Keratinocyte (primary cell): ENCODE measurements around the gene SOX18. TPM values are rescaled to one million over a fixed set of nuclear protein-coding genes. Genes with fewer than 3 reads are reported as not detected.

Experiments
- DNase-seq: peaks from one replicate; pipeline ENCODE4 v3.0.0-alpha.2; 2011; ENCODE audit warnings: low read depth, missing footprints, low spot score
- FAIRE-seq: peaks from 2 replicates; lab custom pipeline; 2011; peaks lifted over from hg19 to GRCh38; lab: Jason Lieb, UNC
- H2AFZ ChIP-seq: 2 replicates; pipeline ENCODE4 v1.6.0; 2012; ENCODE audit warnings: low read length, control low read depth, inconsistent platforms; ENCODE audit not compliant: control insufficient read depth
- H3K27ac ChIP-seq: 2 replicates; pipeline ENCODE4 v1.5.1; 2011; ENCODE audit warnings: low read length; ENCODE audit not compliant: control insufficient read depth, insufficient read depth
- H3K27me3 ChIP-seq: 3 replicates; pipeline ENCODE4 v1.6.0; 2011; ENCODE audit warnings: low read length; ENCODE audit not compliant: control insufficient read depth, insufficient read depth; ENCODE audit errors: extremely low read depth
- H3K36me3 ChIP-seq, 2 experiments: 2 replicates in 1 of 2; 3 replicates in 1 of 2; pipeline ENCODE4 v1.5.1; 2011; ENCODE audit warnings: low read length in 2 of 2, mild to moderate bottlenecking in 1 of 2; ENCODE audit not compliant: control insufficient read depth in 2 of 2, insufficient read depth in 2 of 2; ENCODE audit errors: extremely low read depth in 1 of 2
- H3K4me1 ChIP-seq: 3 replicates; pipeline ENCODE4 v1.5.1; 2011; ENCODE audit warnings: low read length; ENCODE audit not compliant: control insufficient read depth, insufficient read depth; ENCODE audit errors: extremely low read depth
- H3K4me2 ChIP-seq: 3 replicates; pipeline ENCODE4 v1.6.0; 2011; ENCODE audit warnings: low read depth, low read length; ENCODE audit not compliant: control insufficient read depth, insufficient read depth; ENCODE audit errors: extremely low read depth
- H3K4me3 ChIP-seq, 3 experiments: fragments of 200-600 bp in 1 of 3; sonication (generic) in 1 of 3; 2 replicates in 2 of 3; 3 replicates in 1 of 3; pipeline ENCODE4 v1.5.1; 2011 to 2016; ENCODE audit warnings: low read length in 3 of 3, mild to moderate bottlenecking in 3 of 3, control low read depth in 2 of 3, inconsistent platforms in 1 of 3, low read depth in 1 of 3, mixed read lengths in 1 of 3, mixed run types in 1 of 3, moderate library complexity in 1 of 3; ENCODE audit not compliant: control insufficient read depth in 2 of 3, insufficient read depth in 2 of 3; ENCODE audit errors: extremely low read depth in 1 of 3
- H3K79me2 ChIP-seq: 2 replicates; pipeline ENCODE4 v1.6.0; 2012; ENCODE audit warnings: low read length; ENCODE audit not compliant: control insufficient read depth, insufficient read depth
- H3K9ac ChIP-seq: 3 replicates; pipeline ENCODE4 v1.6.0; 2011; ENCODE audit warnings: low read length; ENCODE audit not compliant: control insufficient read depth, insufficient read depth; ENCODE audit errors: extremely low read depth
- H3K9me1 ChIP-seq: 3 replicates; pipeline ENCODE4 v1.6.0; 2011; ENCODE audit warnings: low read length; ENCODE audit not compliant: control insufficient read depth, insufficient read depth; ENCODE audit errors: extremely low read depth
- H3K9me3 ChIP-seq: 2 replicates; pipeline ENCODE4 v1.5.1; 2012; ENCODE audit warnings: low read depth, low read length; ENCODE audit not compliant: control insufficient read depth
- H4K20me1 ChIP-seq: 3 replicates; pipeline ENCODE4 v1.6.0; 2011; ENCODE audit warnings: low read length; ENCODE audit not compliant: control insufficient read depth, insufficient read depth; ENCODE audit errors: extremely low read depth
- CTCF ChIP-seq, 3 experiments: IDR thresholded peaks in 1 of 3; conservative IDR thresholded peaks in 1 of 3; optimal IDR thresholded peaks in 1 of 3; 2 replicates in 2 of 3; 3 replicates in 1 of 3; pipeline versions ENCODE3 to v1.5.1; 2011; ENCODE audit warnings: low read length in 3 of 3, mild to moderate bottlenecking in 3 of 3, moderate library complexity in 2 of 3, control low read depth in 1 of 3, inconsistent platforms in 1 of 3; ENCODE audit not compliant: insufficient read depth in 2 of 3; ENCODE audit errors: extremely low read depth in 1 of 3
- EZH2 ChIP-seq: IDR thresholded peaks from one replicate; pipeline ENCODE4 v1.6.1; 2012; ENCODE audit warnings: inconsistent platforms, mild to moderate bottlenecking, low read length, moderate library complexity
- dilution Hi-C: fragments of 300-500 bp; cut with MboI; formaldehyde crosslinking; loops from one replicate; pipeline ENCODE4 v1.7.0; 2020; ENCODE audit warnings: low sequenced_read_pairs; ENCODE audit not compliant: extremely low pct_ligation_motif_present
- polyA plus RNA-seq, 5 experiments: library from polyadenylated mRNA; depleted of rRNA in 3 of 5; stranded (reverse) in 3 of 5; stranded (forward) in 1 of 5; unstranded in 1 of 5; fragments of >200 nt; gene quantifications; 1 replicate in 1 of 5; 2 replicates in 3 of 5; 3 replicates in 1 of 5; pipeline versions ENCODE4 v1.2.1 to v1.2.3, GENCODE V29; 2011 to 2012; ENCODE audit warnings: missing spikeins in 2 of 5, low read depth in 1 of 5, low replicate concordance in 1 of 5

The SOX18 gene
- polyA plus RNA-seq, 1 donor (not counting 4 experiments of a cell fraction or from before 2014, with no cell fraction given) = not detected

GRCh38 chr20:64050261-64051032, 1.0 kb upstream of the SOX18 start:
- Histone ChIP-seq H3K27ac (no peak overlapping the region), H3K4me1 (peaks cover 28% of the 10 kb centered on the region), H3K36me3 (no peaks in the 10 kb centered on the region), H3K9me1 (no peaks in the 10 kb centered on the region), H4K20me1 (peaks cover 2% of the 10 kb centered on the region), H3K4me2 (no peak overlapping the region), H3K9ac (no peak overlapping the region), H3K27me3 (peaks cover 44% of the 10 kb centered on the region), H2AFZ (no peak overlapping the region), H3K9me3 (no peaks in the 10 kb centered on the region), H3K79me2 (no peaks in the 10 kb centered on the region), H3K4me3 (no peak overlapping the region)
- no peak for TF ChIP-seq CTCF (optimal IDR thresholded peaks at IDR 0.05 in 1 of 3, IDR thresholded peaks at IDR 0.05 in 1 of 3, conservative IDR thresholded peaks at IDR 0.05 in 1 of 3; ENCODE audit: extremely low read depth in 1 of 3, insufficient read depth in 2 of 3, low read length in 3 of 3)
- no peak for TF ChIP-seq EZH2
- no peak for DNase-seq
- no peak for FAIRE-seq
- dilution Hi-C loops = no loop called here

DNA sequence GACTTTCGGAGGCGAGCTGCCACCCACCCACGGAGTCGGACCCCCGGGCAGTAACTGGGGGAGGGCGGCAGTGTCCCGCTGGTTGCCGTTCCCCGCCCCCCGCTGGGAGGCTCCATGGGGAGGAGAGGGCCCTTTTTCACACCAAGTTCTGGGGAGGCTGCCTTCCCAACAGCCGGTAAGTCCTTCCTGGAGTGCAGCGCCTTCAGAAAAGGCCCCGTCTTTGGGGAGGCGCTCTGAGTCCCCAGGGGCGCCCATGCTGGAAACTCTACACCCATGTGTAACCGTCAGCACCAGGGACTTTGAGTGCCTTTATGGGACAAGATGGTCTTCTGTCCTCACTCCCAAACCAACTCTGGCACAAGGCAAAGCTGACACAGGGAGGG, 430 bp upstream of the SOX18 start:
- H2AFZ ChIP-seq = no peak overlapping the region
- FAIRE-seq (no peak), DNase-seq (no peak)
- TF ChIP-seq CTCF (optimal IDR thresholded peaks at IDR 0.05 in 1 of 3, IDR thresholded peaks at IDR 0.05 in 1 of 3, conservative IDR thresholded peaks at IDR 0.05 in 1 of 3; ENCODE audit: extremely low read depth in 1 of 3, insufficient read depth in 2 of 3, low read length in 3 of 3) (no peak), EZH2 (peak; percentile 50)
- H3K9me1 ChIP-seq = no peaks in the 10 kb centered on the region
- no peak overlapping the region for H3K9ac ChIP-seq
- H3K27me3 ChIP-seq = peaks cover 44% of the 10 kb centered on the region
- H3K4me1 ChIP-seq = peaks cover 27% of the 10 kb centered on the region
- H3K4me3 ChIP-seq = no peak overlapping the region
- H3K79me2 ChIP-seq = no peaks in the 10 kb centered on the region
- peaks cover 2% of the 10 kb centered on the region for H4K20me1 ChIP-seq
- H3K27ac ChIP-seq = no peak overlapping the region
- H3K9me3 ChIP-seq = no peaks in the 10 kb centered on the region
- H3K4me2 ChIP-seq = no peak overlapping the region
- dilution Hi-C loops = no loop called here
- H3K36me3 ChIP-seq = no peaks in the 10 kb centered on the region
